ENCODE results near the gene HIBCH. TPM values are rescaled to one million over a fixed set of nuclear protein-coding genes. Genes with fewer than 3 reads are reported as not detected.
A peak's percentile ranks its signal among the peaks of the same experiment; 100 is the strongest.
"Not testable (repeated sequence)": the region's sequence is repeated elsewhere in the genome, so short reads cannot be mapped to it uniquely, and the experiment has no call there.

Gene HIBCH
- total RNA-seq, 1 donor from 2014 or later, result 29.1 TPM

DNA sequence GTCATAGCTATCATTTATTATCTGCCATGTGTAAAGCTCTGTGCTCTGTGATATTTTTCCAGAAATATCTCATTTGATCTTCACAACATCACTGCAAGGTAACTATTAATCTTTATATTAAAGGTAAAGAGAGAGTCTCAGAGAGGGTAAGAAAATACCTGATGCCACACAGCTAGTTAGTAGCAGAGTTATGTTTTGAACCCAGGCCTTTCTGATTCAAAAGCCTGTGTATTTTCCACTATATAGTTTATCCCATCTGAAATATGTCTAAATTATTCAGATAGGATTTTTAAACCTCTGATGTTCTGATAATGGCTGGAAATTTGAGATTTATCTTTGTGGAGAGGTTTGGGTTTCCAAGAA is 33.9 kb upstream of the HIBCH start:
- Mint-ChIP-seq H3K9me3 (no peaks in the 10 kb centered on the region), H3K27ac (no peak overlapping the region), H3K36me3 (ENCODE audit: low read depth) (no peaks in the 10 kb centered on the region), H3K27me3 (no peaks in the 10 kb centered on the region), H3K4me3 (no peak overlapping the region), H3K4me1 (peaks cover 5% of the 10 kb centered on the region)
- intact Hi-C loops (cut with micrococcal nuclease), result no loop called here
- DNase-seq, result no peak

DNA sequence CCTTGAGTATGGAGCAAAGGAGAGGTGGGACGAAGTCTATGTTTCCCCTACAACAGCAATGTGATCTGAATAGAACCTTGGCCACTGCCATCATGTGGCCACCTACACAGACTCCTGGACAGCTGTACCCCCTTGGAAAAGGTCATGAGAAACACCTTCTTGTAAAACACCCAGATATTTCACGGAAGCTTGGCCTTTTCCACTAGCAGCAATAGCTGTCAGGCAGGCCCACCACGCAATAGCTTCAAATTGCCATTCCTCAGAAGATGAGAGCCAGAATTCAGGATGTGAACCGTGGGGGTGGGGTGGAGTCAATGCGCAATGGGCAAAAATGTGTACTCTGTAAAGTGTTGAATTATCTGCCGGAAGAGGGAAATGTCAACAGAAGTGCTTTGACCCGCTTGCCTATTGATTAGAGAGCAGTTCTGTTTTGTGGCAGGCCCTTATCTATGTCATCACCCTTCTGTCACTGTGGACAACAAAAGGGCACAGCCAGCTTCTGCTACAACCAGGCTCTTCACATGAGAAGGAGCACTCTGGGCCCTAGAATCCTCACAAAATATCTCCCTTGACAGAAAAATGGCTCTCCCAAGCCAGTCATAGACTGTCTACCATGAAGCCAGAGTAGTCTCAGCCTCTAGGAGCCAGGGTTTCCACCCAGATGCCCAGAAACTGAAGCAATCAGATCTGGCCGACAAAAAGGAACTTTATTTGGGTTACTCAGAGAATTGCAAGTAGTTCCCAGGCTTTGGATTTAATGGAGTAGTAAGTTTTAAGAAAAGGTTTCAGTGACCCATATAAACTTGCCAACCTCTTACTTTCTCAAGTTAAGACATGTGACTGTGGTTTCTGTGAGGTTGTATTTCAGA is 33.3 kb upstream of the HIBCH start:
- Mint-ChIP-seq H3K4me3 (no peak overlapping the region), H3K27me3 (no peaks in the 10 kb centered on the region), H3K36me3 (ENCODE audit: low read depth) (no peaks in the 10 kb centered on the region), H3K4me1 (peaks cover 7% of the 10 kb centered on the region), H3K27ac (no peak overlapping the region), H3K9me3 (no peaks in the 10 kb centered on the region)
- no peak for DNase-seq
- intact Hi-C loops (cut with micrococcal nuclease), result no loop called here

DNA sequence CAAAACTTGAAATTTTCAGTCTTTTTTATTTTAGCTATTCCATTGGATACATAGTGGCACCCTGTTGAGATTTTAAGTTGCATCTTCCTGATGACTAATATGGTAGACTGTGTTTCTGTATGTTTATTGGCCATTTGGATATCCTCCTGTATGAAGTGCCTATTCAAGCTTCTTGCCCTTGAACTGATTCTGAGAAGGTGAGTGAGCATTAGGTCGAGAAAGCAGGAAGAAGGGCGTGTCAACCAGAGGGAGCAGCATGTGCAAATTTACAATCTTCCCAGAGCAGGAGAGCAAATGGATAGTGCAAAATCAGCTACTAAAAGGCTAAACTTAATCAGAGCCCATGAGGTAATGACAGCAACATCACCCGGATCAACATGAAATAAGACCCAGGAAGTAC is 32.3 kb upstream of the HIBCH start:
- intact Hi-C loops (cut with micrococcal nuclease), result no loop called here
- no peaks in the 10 kb centered on the region for H3K9me3 Mint-ChIP-seq
- no peaks in the 10 kb centered on the region for H3K36me3 Mint-ChIP-seq (ENCODE audit: low read depth)
- no peaks in the 10 kb centered on the region for H3K27me3 Mint-ChIP-seq
- H3K27ac Mint-ChIP-seq, result no peak overlapping the region
- DNase-seq, result no peak
- H3K4me1 Mint-ChIP-seq, result peaks cover 7% of the 10 kb centered on the region
- H3K4me3 Mint-ChIP-seq, result no peak overlapping the region

DNA sequence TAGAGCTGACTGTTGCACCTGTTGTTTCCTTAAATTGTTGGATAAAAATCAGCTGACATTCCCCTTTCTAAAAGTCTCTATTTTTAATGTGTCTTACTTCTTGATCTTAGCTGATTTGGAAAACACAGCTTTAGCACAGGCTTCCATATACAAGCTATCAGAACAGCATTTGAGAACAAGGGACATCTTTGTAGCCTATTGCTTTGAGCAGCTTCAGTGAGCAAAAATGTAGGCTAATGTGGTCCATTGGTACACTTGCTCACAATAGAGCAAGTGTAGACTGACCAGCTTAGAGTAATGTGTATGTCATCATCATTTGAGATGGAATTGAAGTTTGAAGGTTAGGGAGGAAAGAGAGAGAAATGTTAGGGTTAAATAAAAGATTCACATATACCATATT is 30.7 kb upstream of the HIBCH start:
- H3K27ac Mint-ChIP-seq, result no peak overlapping the region
- no peaks in the 10 kb centered on the region for H3K36me3 Mint-ChIP-seq (ENCODE audit: low read depth)
- H3K9me3 Mint-ChIP-seq, result no peaks in the 10 kb centered on the region

DNA sequence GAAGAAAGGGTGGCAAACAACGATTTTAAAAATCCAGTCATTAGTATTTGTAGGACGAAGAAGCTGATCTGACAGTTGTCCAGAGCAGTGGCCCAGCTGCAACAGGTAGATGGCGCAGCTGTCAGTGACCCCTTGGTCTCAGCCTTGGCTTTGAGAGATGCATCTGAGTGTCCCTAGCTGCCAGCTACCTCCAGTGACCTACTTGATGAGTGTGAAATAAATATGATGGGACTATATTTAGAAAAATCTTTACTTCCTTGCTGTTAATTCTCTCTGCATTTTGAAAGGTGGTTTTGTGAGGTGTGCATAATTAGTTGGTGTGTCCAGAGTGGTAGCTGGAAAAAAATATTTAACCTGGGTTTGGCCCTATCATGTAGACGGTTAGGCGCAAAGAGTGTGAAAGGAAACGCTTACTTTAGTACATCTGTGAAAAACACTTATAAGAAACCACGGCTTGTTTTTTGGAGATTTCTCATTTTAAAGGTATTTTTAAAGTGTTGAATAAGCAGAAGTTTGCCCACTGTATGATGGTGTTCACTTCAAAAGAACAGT is 24.7 kb upstream of the HIBCH start:
- intact Hi-C loops (cut with micrococcal nuclease), result loop anchor here (1.0 to 2.0 kb wide), 2 partner anchors 14 to 24 kb away; no protein-coding TSS in a partner anchor
- Mint-ChIP-seq H3K27ac (peak overlapping the region; percentile 68), H3K9me3 (no peaks in the 10 kb centered on the region), H3K27me3 (peaks cover 17% of the 10 kb centered on the region), H3K4me3 (peak overlapping the region; percentile 87), H3K4me1 (peaks cover 21% of the 10 kb centered on the region), H3K36me3 (ENCODE audit: low read depth) (no peaks in the 10 kb centered on the region)
- no peak for DNase-seq

More for the DNA sequence above, 30.7 kb upstream of the HIBCH start:
- Mint-ChIP-seq H3K4me1 (peaks cover 9% of the 10 kb centered on the region), H3K4me3 (no peak overlapping the region), H3K27me3 (peaks cover 1% of the 10 kb centered on the region)
- intact Hi-C loops (cut with micrococcal nuclease), result no loop called here
- DNase-seq, result no peak

DNA sequence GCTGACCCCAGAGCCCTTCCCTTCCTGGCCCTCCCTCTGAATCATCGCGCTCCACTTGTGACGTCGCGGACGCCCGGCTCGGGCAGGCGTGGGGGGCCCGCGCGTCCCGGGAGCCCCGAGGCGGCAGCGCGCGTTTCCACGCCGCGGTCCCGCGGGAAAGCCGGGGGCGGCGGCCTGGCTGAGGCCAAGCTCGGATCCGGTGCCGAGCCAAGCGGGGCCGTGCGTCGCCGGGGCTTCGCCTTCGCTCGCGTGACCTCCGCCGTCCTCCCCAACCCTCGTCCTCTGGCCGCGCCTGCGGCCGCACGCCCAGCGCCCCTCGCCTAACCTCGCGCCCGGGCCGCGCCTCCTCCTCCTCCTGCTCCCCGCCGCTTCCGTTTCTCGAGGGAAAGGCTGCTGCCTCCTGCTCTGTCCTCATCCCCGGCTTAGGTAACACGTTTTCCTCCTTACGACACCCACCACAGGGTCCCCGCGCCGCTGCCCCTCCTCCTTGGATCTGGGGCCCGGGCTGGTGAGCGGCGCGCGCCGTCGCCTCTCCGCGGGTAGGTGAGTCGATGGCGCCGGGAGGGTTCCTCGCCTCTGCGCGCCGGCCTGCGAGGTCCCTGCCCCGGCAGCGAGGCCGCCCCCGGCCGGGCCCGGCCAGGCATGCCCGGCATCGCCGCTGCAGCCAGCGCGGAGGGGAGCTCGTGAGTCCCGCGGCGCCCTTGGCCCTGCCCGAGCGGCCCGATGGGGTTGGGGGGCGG is 24.1 kb upstream of the HIBCH start, which contains the start of gene INPP1:
Gene INPP1, plus strand, starts transcription at position 54 of the 740 bp plus-strand sequence. CDS start 16,514 bp downstream, outside the sequence.
- peak; percentile 82 for DNase-seq
- no peaks in the 10 kb centered on the region for H3K36me3 Mint-ChIP-seq (ENCODE audit: low read depth)
- H3K27me3 Mint-ChIP-seq, result peaks cover 19% of the 10 kb centered on the region
- peaks cover 21% of the 10 kb centered on the region for H3K4me1 Mint-ChIP-seq
- H3K9me3 Mint-ChIP-seq, result no peaks in the 10 kb centered on the region
- H3K4me3 Mint-ChIP-seq, result peak within 1 kb of the TSS; percentile 87
- peak within 1 kb of the TSS; percentile 85 for H3K27ac Mint-ChIP-seq
- intact Hi-C loops (cut with micrococcal nuclease), result loop anchor here (1.0 to 2.0 kb wide), 2 partner anchors 15 to 23 kb away; no protein-coding TSS in a partner anchor

DNA sequence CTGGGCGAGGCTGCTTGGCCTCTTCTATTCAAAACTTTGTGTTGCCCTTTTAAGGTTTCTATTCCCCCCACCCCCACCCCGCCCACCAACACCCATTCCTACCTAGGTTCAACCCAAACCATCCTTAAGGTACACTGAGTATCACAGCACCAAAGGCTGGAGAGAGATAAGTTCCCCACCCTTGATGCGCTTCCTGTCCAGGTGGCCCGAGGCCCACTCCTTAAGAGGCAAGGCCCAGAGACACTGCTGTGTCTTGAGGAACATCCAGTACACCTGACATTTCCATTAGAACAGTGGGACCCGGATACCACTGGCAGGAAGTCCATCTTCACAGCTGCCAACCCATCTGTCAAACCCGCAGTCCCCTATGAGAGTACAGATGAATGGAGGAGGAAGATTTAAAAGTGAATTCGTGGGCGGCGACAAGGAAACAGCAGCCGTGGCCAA is 23.5 kb upstream of the HIBCH start:
- peaks cover 19% of the 10 kb centered on the region for H3K4me1 Mint-ChIP-seq
- intact Hi-C loops (cut with micrococcal nuclease), result no loop called here
- H3K27ac Mint-ChIP-seq, result peak overlapping the region; percentile 85
- H3K9me3 Mint-ChIP-seq, result no peaks in the 10 kb centered on the region
- H3K4me3 Mint-ChIP-seq, result peak overlapping the region; percentile 79
- no peak for DNase-seq
- H3K27me3 Mint-ChIP-seq, result peaks cover 20% of the 10 kb centered on the region
- no peaks in the 10 kb centered on the region for H3K36me3 Mint-ChIP-seq (ENCODE audit: low read depth)

DNA sequence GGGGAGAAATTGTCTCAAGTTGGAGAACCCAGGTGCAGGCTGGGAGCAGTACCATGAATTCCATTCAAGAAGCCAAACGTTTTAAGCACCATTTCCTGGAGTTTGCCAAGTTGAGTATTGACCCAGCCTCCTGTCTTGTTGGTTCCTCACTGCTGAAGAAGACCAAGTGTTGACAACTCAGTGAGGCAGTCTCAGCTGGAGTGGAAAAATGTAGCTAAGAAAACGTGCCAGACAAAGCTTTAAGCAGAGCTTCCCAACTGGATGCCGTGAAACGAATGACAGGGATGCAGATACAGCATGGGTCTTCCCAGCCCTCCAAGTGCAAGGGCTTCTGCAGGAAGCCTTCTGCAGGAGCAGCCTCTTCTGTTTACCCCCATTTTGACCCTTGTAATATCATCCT is 23.0 kb upstream of the HIBCH start:
- H3K4me3 Mint-ChIP-seq, result peak overlapping the region; percentile 79
- H3K4me1 Mint-ChIP-seq, result peaks cover 19% of the 10 kb centered on the region
- intact Hi-C loops (cut with micrococcal nuclease), result no loop called here
- H3K27me3 Mint-ChIP-seq, result peaks cover 21% of the 10 kb centered on the region
- no peaks in the 10 kb centered on the region for H3K36me3 Mint-ChIP-seq (ENCODE audit: low read depth)
- no peak for DNase-seq
- peak overlapping the region; percentile 39 for H3K27ac Mint-ChIP-seq
- no peaks in the 10 kb centered on the region for H3K9me3 Mint-ChIP-seq

DNA sequence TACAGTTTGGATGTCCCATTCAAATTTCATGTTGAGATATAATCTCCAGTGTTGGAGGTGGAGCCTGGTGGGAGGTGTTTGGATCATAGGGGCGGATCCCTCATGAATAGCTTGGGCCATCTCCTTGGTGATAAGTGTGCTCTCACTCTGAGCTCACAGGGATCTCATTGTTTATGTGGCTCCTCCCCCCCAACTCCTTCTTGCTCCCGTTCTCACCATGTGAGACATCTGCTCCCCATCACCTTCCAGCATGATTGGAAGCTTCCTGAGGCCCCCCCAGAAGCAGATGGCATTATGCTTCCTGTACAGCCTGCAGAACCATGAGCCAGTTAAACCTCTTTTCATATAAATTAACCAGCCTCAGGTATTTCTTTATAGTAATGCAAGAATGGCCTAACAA is 20.7 kb upstream of the HIBCH start:
- H3K27ac Mint-ChIP-seq, result no peak overlapping the region
- no peak overlapping the region for H3K4me3 Mint-ChIP-seq
- H3K4me1 Mint-ChIP-seq, result peaks cover 17% of the 10 kb centered on the region
- H3K9me3 Mint-ChIP-seq, result no peaks in the 10 kb centered on the region
- no peaks in the 10 kb centered on the region for H3K36me3 Mint-ChIP-seq (ENCODE audit: low read depth)
- no peak for DNase-seq
- peaks cover 20% of the 10 kb centered on the region for H3K27me3 Mint-ChIP-seq
- intact Hi-C loops (cut with micrococcal nuclease), result no loop called here

DNA sequence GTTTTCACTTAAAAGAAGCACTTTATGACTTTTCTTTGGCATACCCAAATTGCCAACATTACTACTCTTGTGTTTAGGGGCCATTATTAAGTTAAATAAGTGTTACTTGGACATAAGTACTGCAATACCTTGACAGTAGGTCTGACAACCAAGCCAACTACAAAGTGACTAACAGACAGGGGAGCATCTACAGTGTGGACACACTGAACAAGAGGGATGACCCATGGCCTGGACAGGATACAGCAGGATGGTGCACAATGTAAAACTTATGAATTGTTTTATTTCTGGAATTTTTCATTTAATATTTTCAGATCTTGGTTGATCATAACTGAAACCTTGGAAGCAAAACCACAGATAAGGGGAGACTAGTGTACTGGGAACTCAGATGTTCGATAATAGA is 19.8 kb upstream of the HIBCH start:
- intact Hi-C loops (cut with micrococcal nuclease), result no loop called here
- peaks cover 21% of the 10 kb centered on the region for H3K27me3 Mint-ChIP-seq
- H3K27ac Mint-ChIP-seq, result no peak overlapping the region
- H3K9me3 Mint-ChIP-seq, result no peaks in the 10 kb centered on the region
- DNase-seq, result no peak
- no peak overlapping the region for H3K4me3 Mint-ChIP-seq
- peaks cover 12% of the 10 kb centered on the region for H3K4me1 Mint-ChIP-seq
- no peaks in the 10 kb centered on the region for H3K36me3 Mint-ChIP-seq (ENCODE audit: low read depth)

DNA sequence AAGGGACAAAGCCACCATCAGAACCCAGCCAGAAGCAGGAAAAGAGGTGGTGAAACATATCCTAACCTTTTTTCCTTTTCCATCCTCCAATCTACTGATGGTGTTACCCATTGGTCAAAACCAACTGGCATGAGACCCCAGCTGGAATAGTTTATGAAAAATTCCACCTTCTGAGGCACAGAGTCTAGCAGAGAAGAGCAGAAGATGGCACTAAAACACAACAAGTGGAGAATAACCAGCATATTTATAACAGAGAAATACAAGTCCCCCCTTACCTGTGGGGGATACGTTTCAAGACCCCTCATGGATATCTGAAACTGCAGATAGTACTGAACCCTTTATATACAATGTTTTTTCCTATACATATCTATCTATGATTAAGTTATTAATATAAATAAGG is 18.8 kb upstream of the HIBCH start:
- H3K27ac Mint-ChIP-seq, result no peak overlapping the region
- H3K36me3 Mint-ChIP-seq (ENCODE audit: low read depth), result no peaks in the 10 kb centered on the region
- H3K9me3 Mint-ChIP-seq, result no peaks in the 10 kb centered on the region
- peaks cover 9% of the 10 kb centered on the region for H3K4me1 Mint-ChIP-seq
- intact Hi-C loops (cut with micrococcal nuclease), result no loop called here
- no peak overlapping the region for H3K4me3 Mint-ChIP-seq
- no peak for DNase-seq
- H3K27me3 Mint-ChIP-seq, result peaks cover 23% of the 10 kb centered on the region

DNA sequence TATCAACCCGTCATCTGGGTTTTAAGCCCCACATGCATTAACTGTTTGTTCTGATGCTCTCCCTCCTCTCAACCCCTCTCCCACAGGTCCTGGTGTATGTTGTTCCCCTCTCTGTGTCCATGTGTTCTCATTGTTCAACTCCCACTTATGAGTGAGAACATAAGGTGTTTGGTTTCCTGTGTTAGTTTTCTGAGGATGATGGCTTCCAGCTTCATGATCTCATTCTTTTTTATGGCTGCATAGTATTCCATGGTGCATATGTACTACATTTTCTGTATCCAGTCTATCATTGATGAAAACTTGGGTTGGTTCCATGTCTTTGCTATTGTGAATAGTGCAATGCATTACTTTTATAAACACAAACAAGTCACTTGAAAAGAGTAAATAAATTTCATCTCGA is 16.8 kb upstream of the HIBCH start:
- no peak for DNase-seq
- peaks cover 24% of the 10 kb centered on the region for H3K27me3 Mint-ChIP-seq
- intact Hi-C loops (cut with micrococcal nuclease), result no loop called here
- H3K4me1 Mint-ChIP-seq, result peaks cover 3% of the 10 kb centered on the region
- no peak overlapping the region for H3K27ac Mint-ChIP-seq
- no peaks in the 10 kb centered on the region for H3K9me3 Mint-ChIP-seq
- no peaks in the 10 kb centered on the region for H3K36me3 Mint-ChIP-seq (ENCODE audit: low read depth)
- no peak overlapping the region for H3K4me3 Mint-ChIP-seq

DNA sequence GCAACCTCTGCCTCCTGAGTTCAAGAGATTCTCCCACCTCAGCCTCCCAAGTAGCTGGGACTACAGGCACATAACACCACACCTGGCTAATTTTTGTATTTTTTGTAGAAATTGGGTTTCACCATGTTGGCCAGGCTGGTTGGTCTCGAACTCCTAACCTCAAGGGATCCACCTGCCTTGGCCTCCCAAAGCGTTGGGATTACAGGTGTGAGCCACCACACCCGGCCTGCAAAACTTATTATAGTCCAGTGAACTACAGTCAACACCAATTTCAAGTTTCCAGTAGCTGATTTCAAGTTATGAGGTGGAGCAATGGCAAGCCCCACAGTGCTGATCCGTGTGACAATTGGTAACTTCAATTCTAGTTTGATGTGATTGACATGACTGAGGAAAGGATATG is 16.0 kb upstream of the HIBCH start:
- DNase-seq; H3K4me3 Mint-ChIP-seq; H3K4me1 Mint-ChIP-seq; H3K27ac Mint-ChIP-seq; H3K36me3 Mint-ChIP-seq (ENCODE audit: low read depth); intact Hi-C loops (cut with micrococcal nuclease); H3K9me3 Mint-ChIP-seq: not testable (repeated sequence)
- H3K27me3 Mint-ChIP-seq, result peaks cover 27% of the 10 kb centered on the region

DNA sequence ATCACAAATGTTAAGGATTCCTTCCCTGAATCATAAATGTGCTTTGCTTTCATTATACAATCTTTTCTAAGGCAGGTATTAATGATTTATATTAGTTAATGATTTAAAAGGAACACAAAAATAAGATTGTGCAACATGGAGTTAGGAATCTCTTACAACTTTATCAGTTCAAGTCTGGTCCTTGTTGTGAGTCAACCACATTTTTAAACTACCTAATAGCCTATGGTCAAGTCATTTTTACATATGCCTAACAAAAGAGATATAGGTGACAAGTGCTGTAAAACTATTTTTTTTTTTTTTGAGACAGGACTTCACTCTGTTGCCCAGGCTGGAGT is 15.6 kb upstream of the HIBCH start:
- no peak for DNase-seq
- no peaks in the 10 kb centered on the region for H3K9me3 Mint-ChIP-seq
- no peak overlapping the region for H3K27ac Mint-ChIP-seq
- no peak overlapping the region for H3K4me3 Mint-ChIP-seq
- no peaks in the 10 kb centered on the region for H3K4me1 Mint-ChIP-seq
- H3K27me3 Mint-ChIP-seq, result peaks cover 26% of the 10 kb centered on the region
- no peaks in the 10 kb centered on the region for H3K36me3 Mint-ChIP-seq (ENCODE audit: low read depth)
- intact Hi-C loops (cut with micrococcal nuclease), result no loop called here
